GM19452 (cell line): ENCODE measurements around the gene UAP1L1.

Source experiments
- ATAC-seq: cut with Tn5 transposase; IDR thresholded peaks from one replicate; pipeline ENCODE4 v1.9.1; 2021; ENCODE audit not compliant: unreplicated experiment

The UAP1L1 gene

GRCh38 chr9:137128158-137128861 lies 51.0 kb downstream of the UAP1L1 start:
- ATAC-seq: no peak

- no peak for ATAC-seq
These were observed 51.6 kb downstream of the UAP1L1 start for GRCh38 chr9:137128862-137129455.

GRCh38 chr9:137129456-137130175 lies 52.3 kb downstream of the UAP1L1 start:
- peak; percentile 82 for ATAC-seq

- peak; percentile 14 for ATAC-seq
These were observed 52.9 kb downstream of the UAP1L1 start for GRCh38 chr9:137130176-137130755.
